PC-3 (cell line): ENCODE measurements around the gene TUBA4A. TPM values are rescaled to one million over a fixed set of nuclear protein-coding genes. Genes with fewer than 3 reads are reported as not detected.

Experiments
- ATAC-seq: fragments of 200-7000 bp; cut with Tn5 transposase; 2 replicates; pipeline ENCODE4 v1.9.1; 2020; ENCODE audit warnings: mild to moderate bottlenecking, moderate library complexity
- BruUV-seq: library from RNA; stranded (reverse); fragments of 400-500 nt; replicated peaks from 2 replicates; lab custom pipeline; 2021; lab: Mats Ljungman, UMichigan
- CTCF ChIA-PET: fragments of 300-600 bp; sonication (Branson Sonifier 250); formaldehyde crosslinking; loops from one replicate; lab custom pipeline; 2022; ENCODE audit warnings: antibody characterized with exemption; lab: Charles Lee
- POLR2A ChIA-PET: fragments of 300-600 bp; sonication (Branson Sonifier 250); formaldehyde crosslinking; loops from one replicate; lab custom pipeline; 2022; ENCODE audit warnings: antibody characterized with exemption; ENCODE audit not compliant: unreplicated experiment; lab: Charles Lee
- DNase-seq: peaks from one replicate; pipeline ENCODE4 v3.0.0-alpha.2; 2015
- H2AFZ ChIP-seq: fragments of 300-600 bp; sonication (generic); 2 replicates; pipeline ENCODE4 v1.6.0; 2016; ENCODE audit warnings: antibody characterized with exemption, low read length
- H3F3A ChIP-seq: fragments of 300-600 bp; sonication (generic); one replicate; pipeline ENCODE4 v1.6.0; 2017; ENCODE audit warnings: antibody characterized with exemption, low read length, control low read depth, mild to moderate bottlenecking; ENCODE audit not compliant: unreplicated experiment
- H3K27ac ChIP-seq: fragments of 300-600 bp; sonication (generic); 2 replicates; pipeline ENCODE4 v1.5.1; 2016; ENCODE audit warnings: mild to moderate bottlenecking, low read length
- H3K27me3 ChIP-seq: fragments of 300-600 bp; sonication (generic); 2 replicates; pipeline ENCODE4 v1.6.1; 2016; ENCODE audit warnings: low read length, mixed read lengths
- H3K36me3 ChIP-seq: fragments of 300-600 bp; sonication (generic); 2 replicates; pipeline ENCODE4 v1.6.1; 2016; ENCODE audit warnings: low read depth, mixed run types, low read length, mixed read lengths
- H3K4me1 ChIP-seq: fragments of 300-600 bp; sonication (generic); 2 replicates; pipeline ENCODE4 v1.5.1; 2016; ENCODE audit warnings: low read length; ENCODE audit not compliant: insufficient read depth
- H3K4me2 ChIP-seq: fragments of 300-600 bp; sonication (generic); 2 replicates; pipeline ENCODE4 v1.6.0; 2016; ENCODE audit warnings: low read length
- H3K4me3 ChIP-seq: fragments of 300-600 bp; sonication (generic); 2 replicates; pipeline ENCODE4 v1.5.1; 2016; ENCODE audit warnings: mild to moderate bottlenecking, low read length, mixed read lengths
- H3K79me2 ChIP-seq: fragments of 300-600 bp; sonication (generic); 2 replicates; pipeline ENCODE4 v1.6.1; 2017; ENCODE audit warnings: low read length, mixed read lengths
- H3K9ac ChIP-seq: fragments of 300-600 bp; sonication (generic); 2 replicates; pipeline ENCODE4 v1.6.0; 2016; ENCODE audit warnings: mild to moderate bottlenecking, low read length
- H3K9me2 ChIP-seq: fragments of 300-600 bp; sonication (generic); replicated peaks from 2 replicates; pipeline ENCODE4 v1.6.1; 2016; ENCODE audit warnings: mixed run types, low read length, mixed read lengths
- H3K9me3 ChIP-seq: fragments of 300-600 bp; sonication (generic); 2 replicates; pipeline ENCODE4 v1.6.1; 2016; ENCODE audit warnings: low read length, mixed read lengths
- H4K20me1 ChIP-seq: fragments of 300-600 bp; sonication (generic); 2 replicates; pipeline ENCODE4 v1.6.1; 2016; ENCODE audit warnings: low read length, mixed read lengths
- EZH2 ChIP-seq: fragments of 300-600 bp; sonication (generic); IDR thresholded peaks from one replicate; pipeline ENCODE4 v1.6.1; 2017; ENCODE audit warnings: antibody characterized with exemption, mild to moderate bottlenecking, low read length; ENCODE audit not compliant: unreplicated experiment
- EZH2phosphoT487 ChIP-seq: fragments of 300-600 bp; sonication (generic); IDR thresholded peaks from 2 replicates; pipeline ENCODE4 v1.6.1; 2018; ENCODE audit warnings: mild to moderate bottlenecking, antibody characterized with exemption, low read length, borderline replicate concordance
- intact Hi-C: fragments of 100-400 bp; cut with micrococcal nuclease; formaldehyde crosslinking; loops from 2 replicates; pipeline ENCODE4 v1.9.0; 2023
- total RNA-seq: library from RNA; depleted of rRNA; stranded (reverse); fragments of >200 nt; gene quantifications from 2 replicates; pipeline ENCODE4 v1.2.3, GENCODE V29; 2014
- TF ChIP-seq, protein P1 (sequence below): fragments of 300-600 bp; sonication (generic); conservative IDR thresholded peaks from 2 replicates; pipeline ENCODE4 v1.5.1; 2017; ENCODE audit warnings: antibody characterized with exemption, low read depth, mild to moderate bottlenecking, low read length

TUBA4A gene
- total RNA-seq, 1 experiment from 2014 or later = 75.4 TPM

DNA sequence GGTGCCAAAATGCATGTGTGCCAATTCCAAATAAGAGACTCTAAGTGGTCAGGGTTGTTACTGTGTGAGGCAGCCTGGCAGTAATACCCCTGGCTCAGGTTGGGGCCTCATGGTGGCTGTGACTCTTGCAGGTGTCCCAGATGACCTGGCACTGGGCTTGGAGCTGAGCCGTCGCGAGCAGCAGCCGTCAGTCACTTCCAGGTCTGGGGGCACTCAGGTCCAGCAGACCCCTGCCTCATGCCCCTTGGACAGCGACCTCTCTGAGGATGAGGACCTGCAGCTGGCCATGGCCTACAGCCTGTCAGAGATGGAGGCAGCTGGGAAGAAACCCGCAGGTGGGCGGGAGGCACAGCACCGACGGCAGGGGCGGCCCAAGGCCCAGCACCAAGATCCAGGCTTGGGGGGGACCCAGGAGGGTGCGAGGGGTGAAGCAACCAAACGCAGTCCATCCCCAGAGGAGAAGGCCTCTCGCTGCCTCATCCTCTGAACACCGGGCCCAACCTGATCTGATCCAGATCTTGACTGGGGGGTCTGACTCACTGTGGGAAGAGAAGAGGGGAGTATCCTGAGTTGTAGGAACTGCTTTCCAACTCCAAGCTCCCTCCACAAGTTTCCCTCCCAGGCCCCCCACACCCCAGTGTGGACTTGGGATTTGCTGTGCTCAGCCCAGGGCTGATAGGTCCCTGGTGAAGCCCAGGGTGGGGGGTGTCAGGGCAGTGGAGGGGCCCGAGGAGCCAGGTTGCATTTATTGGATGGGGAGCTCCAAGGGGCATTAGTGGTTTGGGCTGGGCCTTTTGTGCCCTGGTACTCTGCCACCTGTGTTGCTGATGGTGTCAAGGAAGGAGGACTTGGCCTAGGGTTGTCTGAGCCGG, 31.0 kb upstream of the TUBA4A start:
- no peaks in the 10 kb centered on the region for H4K20me1 ChIP-seq
- ChIA-PET CTCF (no interaction called here), POLR2A (interaction anchor here (0.5 kb wide), 1 partner anchor 23 kb away, joined by 3 read pairs; no protein-coding TSS in a partner anchor)
- no peak overlapping the region for H3K9ac ChIP-seq
- H3K9me2 ChIP-seq = no peaks in the 10 kb centered on the region
- H3F3A ChIP-seq = no peaks in the 10 kb centered on the region
- no TSS peak for BruUV-seq
- TF ChIP-seq EZH2phosphoT487 (no peak), EZH2 (no peak)
- TF ChIP-seq, protein P1, sequence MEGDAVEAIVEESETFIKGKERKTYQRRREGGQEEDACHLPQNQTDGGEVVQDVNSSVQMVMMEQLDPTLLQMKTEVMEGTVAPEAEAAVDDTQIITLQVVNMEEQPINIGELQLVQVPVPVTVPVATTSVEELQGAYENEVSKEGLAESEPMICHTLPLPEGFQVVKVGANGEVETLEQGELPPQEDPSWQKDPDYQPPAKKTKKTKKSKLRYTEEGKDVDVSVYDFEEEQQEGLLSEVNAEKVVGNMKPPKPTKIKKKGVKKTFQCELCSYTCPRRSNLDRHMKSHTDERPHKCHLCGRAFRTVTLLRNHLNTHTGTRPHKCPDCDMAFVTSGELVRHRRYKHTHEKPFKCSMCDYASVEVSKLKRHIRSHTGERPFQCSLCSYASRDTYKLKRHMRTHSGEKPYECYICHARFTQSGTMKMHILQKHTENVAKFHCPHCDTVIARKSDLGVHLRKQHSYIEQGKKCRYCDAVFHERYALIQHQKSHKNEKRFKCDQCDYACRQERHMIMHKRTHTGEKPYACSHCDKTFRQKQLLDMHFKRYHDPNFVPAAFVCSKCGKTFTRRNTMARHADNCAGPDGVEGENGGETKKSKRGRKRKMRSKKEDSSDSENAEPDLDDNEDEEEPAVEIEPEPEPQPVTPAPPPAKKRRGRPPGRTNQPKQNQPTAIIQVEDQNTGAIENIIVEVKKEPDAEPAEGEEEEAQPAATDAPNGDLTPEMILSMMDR = no peak
- no peaks in the 10 kb centered on the region for H3K9me3 ChIP-seq
- peaks cover 10% of the 10 kb centered on the region for H3K79me2 ChIP-seq
- H3K27ac ChIP-seq = no peak overlapping the region
- DNase-seq = no peak
- no peak overlapping the region for H3K4me2 ChIP-seq
- no peak overlapping the region for H2AFZ ChIP-seq
- no peak for ATAC-seq
- no peak overlapping the region for H3K4me3 ChIP-seq
- H3K4me1 ChIP-seq = peaks cover 14% of the 10 kb centered on the region
- no peaks in the 10 kb centered on the region for H3K27me3 ChIP-seq
- H3K36me3 ChIP-seq = peaks cover 3% of the 10 kb centered on the region; the same call in 1 of the 2 replicates
- intact Hi-C loops = no loop called here

DNA sequence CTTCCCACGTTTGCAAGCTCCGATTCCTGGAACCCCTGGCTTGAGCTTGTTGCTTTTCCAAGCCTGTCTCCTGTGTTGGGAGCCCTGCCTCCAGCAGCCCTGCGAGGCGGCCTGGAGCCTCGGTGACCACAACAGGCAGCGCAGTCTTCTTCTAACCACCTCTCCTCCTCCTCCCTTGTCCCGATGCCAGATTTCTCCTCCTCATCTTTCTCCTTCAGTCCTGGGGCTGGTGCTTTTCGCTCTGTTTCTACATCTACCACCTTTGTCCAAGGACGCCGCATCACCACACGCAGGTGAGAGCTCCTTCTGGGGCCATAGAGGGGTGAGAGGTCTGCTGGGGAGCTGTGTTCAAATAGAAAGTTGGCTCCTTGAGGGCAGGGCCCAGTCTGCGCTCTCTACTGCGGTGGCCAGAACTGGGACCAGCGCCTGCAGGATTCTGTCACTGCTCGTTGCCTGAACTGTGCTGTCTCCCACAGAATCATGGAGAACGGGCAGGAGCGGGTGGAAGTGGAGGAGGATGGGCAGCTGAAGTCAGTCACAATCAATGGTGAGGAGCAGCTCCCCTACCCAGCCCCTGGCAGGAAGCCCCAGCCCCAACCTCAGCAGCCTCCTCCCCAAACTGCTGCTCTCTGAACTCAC, 29.3 kb upstream of the TUBA4A start:
- intact Hi-C loops = no loop called here

More for the DNA sequence above, 29.3 kb upstream of the TUBA4A start:
- Histone ChIP-seq H3K9ac (no peak overlapping the region), H3K27ac (no peak overlapping the region), H3K4me2 (no peak overlapping the region), H3F3A (no peaks in the 10 kb centered on the region), H3K9me3 (no peaks in the 10 kb centered on the region), H2AFZ (no peak overlapping the region), H3K4me1 (peaks cover 17% of the 10 kb centered on the region), H3K36me3 (peaks cover 3% of the 10 kb centered on the region; the same call in 1 of the 2 replicates), H3K79me2 (peaks cover 11% of the 10 kb centered on the region), H3K4me3 (no peak overlapping the region), H3K27me3 (no peaks in the 10 kb centered on the region), H4K20me1 (no peaks in the 10 kb centered on the region), H3K9me2 (no peaks in the 10 kb centered on the region)
- TF ChIP-seq EZH2 (no peak), EZH2phosphoT487 (no peak)
- TF ChIP-seq, protein P1 = no peak
- ChIA-PET CTCF (no interaction called here), POLR2A (no interaction called here)
- no TSS peak for BruUV-seq
- no peak for DNase-seq
- ATAC-seq = no peak
